Tibial nerve (tissue), 4 donors: ENCODE results near the gene NEBL. TPM values are rescaled to one million over a fixed set of nuclear protein-coding genes. Genes with fewer than 3 reads are reported as not detected.

ENCODE experiments used
- DNase-seq, 2 donors: peaks; one replicate each; pipeline ENCODE4 v3.0.0-alpha.2; 2019; ENCODE audit warnings: low spot score in 2 of 2
- H3K27ac ChIP-seq, 4 donors: fragments of 200-600 bp; sonication (generic) in 3 of 4; one replicate each; pipeline ENCODE4 v1.5.1; 2017 to 2019; ENCODE audit warnings: mild to moderate bottlenecking in 1 of 4
- H3K27me3 ChIP-seq, 2 donors: fragments of 200-600 bp; sonication (generic) in 1 of 2; one replicate each; pipeline versions ENCODE4 v1.5.1 to v1.6.0; 2017 to 2019
- H3K36me3 ChIP-seq, 3 donors: fragments of 200-600 bp; sonication (generic); one replicate each; pipeline ENCODE4 v1.5.1; 2018 to 2019
- H3K4me1 ChIP-seq, 4 donors: fragments of 200-600 bp; sonication (generic) in 3 of 4; one replicate each; pipeline ENCODE4 v1.5.1; 2017 to 2019
- H3K4me3 ChIP-seq, 4 donors: fragments of 200-600 bp; sonication (generic) in 3 of 4; one replicate each; pipeline ENCODE4 v1.5.1; 2017 to 2019; ENCODE audit warnings: mild to moderate bottlenecking in 1 of 4, moderate library complexity in 1 of 4
- H3K9me3 ChIP-seq, 4 donors: fragments of 200-600 bp; sonication (generic) in 3 of 4; one replicate each; pipeline ENCODE4 v1.5.1; 2017 to 2019
- CTCF ChIP-seq, 5 experiments: fragments of 200-600 bp in 3 of 5; fragments of 450-650 bp in 2 of 5; sonication (generic) in 3 of 5; IDR thresholded peaks; one replicate each; pipeline ENCODE4 v1.5.1; 2016 to 2019; ENCODE audit warnings: antibody characterized with exemption in 5 of 5, mild to moderate bottlenecking in 3 of 5, moderate library complexity in 2 of 5
- EP300 ChIP-seq, 2 donors: sonication (generic); formaldehyde crosslinking; IDR thresholded peaks; one replicate each; pipeline ENCODE4 v1.6.1; 2017; ENCODE audit warnings: antibody characterized with exemption in 2 of 2, mild to moderate bottlenecking in 1 of 2
- POLR2A ChIP-seq, 2 donors: fragments of 450-650 bp; IDR thresholded peaks; one replicate each; pipeline ENCODE4 v1.6.1; 2017; ENCODE audit warnings: antibody characterized with exemption in 2 of 2, mild to moderate bottlenecking in 2 of 2, moderate library complexity in 2 of 2
- WGBS, 2 donors: methylation state at CpG; one replicate each; pipeline ENCODE4 v1.1.5; 2018; 5-methylcytosine and 5-hydroxymethylcytosine counted together
- total RNA-seq, 4 donors: library from RNA; depleted of rRNA; stranded (reverse); fragments of >200 nt; gene quantifications; one replicate each; pipeline ENCODE4 v1.1.0, GENCODE V29; 2016

NEBL gene
- total RNA-seq, 4 donors from 2014 or later, result 34.5 to 61.2 (median 49.7) TPM

GRCh38 chr10:20847512-20847911 is 49.6 kb downstream of the NEBL start:
- no peaks in the 10 kb centered on the region for H3K9me3 ChIP-seq
- WGBS, 2 donors, result 83 to 89% methylated on average over 2 of the region's 2 CpGs
- DNase-seq, result no peak
- no peak overlapping the region for H3K4me3 ChIP-seq
- H3K36me3 ChIP-seq, result peaks cover 0 to 6% (median 0%) of the 10 kb centered on the region in 3 donors
- no peaks in the 10 kb centered on the region for H3K27me3 ChIP-seq
- no peaks in the 10 kb centered on the region for H3K4me1 ChIP-seq
- TF ChIP-seq POLR2A (IDR thresholded peaks at IDR 0.05) (no peak), CTCF (IDR thresholded peaks at IDR 0.05) (no peak), EP300 (IDR thresholded peaks at IDR 0.05) (no peak)
- H3K27ac ChIP-seq, result no peak overlapping the region

- Histone ChIP-seq H3K9me3 (no peaks in the 10 kb centered on the region), H3K27me3 (no peaks in the 10 kb centered on the region), H3K36me3 (peaks cover 0 to 9% (median 0%) of the 10 kb centered on the region in 3 donors), H3K4me3 (no peak overlapping the region), H3K4me1 (no peaks in the 10 kb centered on the region), H3K27ac (no peak overlapping the region)
- no peak for DNase-seq
- TF ChIP-seq EP300 (IDR thresholded peaks at IDR 0.05) (no peak), CTCF (IDR thresholded peaks at IDR 0.05) (no peak), POLR2A (IDR thresholded peaks at IDR 0.05) (no peak)
- WGBS, 2 donors, result 55 to 62% methylated on average over 2 of the region's 2 CpGs
These were observed 50.8 kb downstream of the NEBL start for GRCh38 chr10:20846263-20846662.

- WGBS, 2 donors, result 95 to 99% methylated on average over 2 of the region's 2 CpGs
- peaks cover 0 to 46% (median 0%) of the 10 kb centered on the region in 3 donors for H3K36me3 ChIP-seq
- H3K9me3 ChIP-seq, result peaks cover 0 to 16% (median 3%) of the 10 kb centered on the region in 4 donors
- no peaks in the 10 kb centered on the region for H3K27me3 ChIP-seq
- no peaks in the 10 kb centered on the region for H3K4me1 ChIP-seq
- no peak overlapping the region for H3K4me3 ChIP-seq
- DNase-seq, result no peak
- no peak overlapping the region for H3K27ac ChIP-seq
- no peak for TF ChIP-seq POLR2A (IDR thresholded peaks at IDR 0.05)
- no peak for TF ChIP-seq CTCF (IDR thresholded peaks at IDR 0.05)
- TF ChIP-seq EP300 (IDR thresholded peaks at IDR 0.05), result no peak
These were observed 55.7 kb downstream of the NEBL start for GRCh38 chr10:20841419-20841818.

GRCh38 chr10:20839910-20840309 is 57.2 kb downstream of the NEBL start:
- H3K4me1 ChIP-seq, result no peaks in the 10 kb centered on the region
- no peaks in the 10 kb centered on the region for H3K27me3 ChIP-seq
- TF ChIP-seq POLR2A (IDR thresholded peaks at IDR 0.05), result no peak
- TF ChIP-seq EP300 (IDR thresholded peaks at IDR 0.05), result no peak
- TF ChIP-seq CTCF (IDR thresholded peaks at IDR 0.05), result no peak
- no peak for DNase-seq
- H3K4me3 ChIP-seq, result no peak overlapping the region
- H3K36me3 ChIP-seq, result peaks cover 0 to 50% (median 0%) of the 10 kb centered on the region in 3 donors
- 93 to 96% methylated on average over 3 of the region's 3 CpGs for WGBS, 2 donors
- no peak overlapping the region for H3K27ac ChIP-seq
- H3K9me3 ChIP-seq, result peaks cover 0 to 16% (median 3%) of the 10 kb centered on the region in 4 donors

GRCh38 chr10:20839141-20839540 is 58.0 kb downstream of the NEBL start:
- 84 to 88% methylated on average over 4 of the region's 4 CpGs for WGBS, 2 donors
- Histone ChIP-seq H3K4me1 (no peaks in the 10 kb centered on the region), H3K27ac (no peak overlapping the region), H3K27me3 (no peaks in the 10 kb centered on the region), H3K9me3 (peaks cover 0 to 16% (median 3%) of the 10 kb centered on the region in 4 donors), H3K4me3 (no peak overlapping the region), H3K36me3 (peaks cover 0 to 54% (median 0%) of the 10 kb centered on the region in 3 donors)
- no peak for DNase-seq
- TF ChIP-seq POLR2A (IDR thresholded peaks at IDR 0.05), result no peak

- Histone ChIP-seq H3K27ac (no peak overlapping the region), H3K36me3 (peaks cover 0 to 52% (median 0%) of the 10 kb centered on the region in 3 donors), H3K4me1 (no peaks in the 10 kb centered on the region), H3K9me3 (peaks cover 0 to 16% (median 3%) of the 10 kb centered on the region in 4 donors), H3K4me3 (no peak overlapping the region), H3K27me3 (no peaks in the 10 kb centered on the region)
- no peak for DNase-seq
- 91 to 93% methylated on average over 7 of the region's 7 CpGs for WGBS, 2 donors
- TF ChIP-seq CTCF (IDR thresholded peaks at IDR 0.05) (no peak), EP300 (IDR thresholded peaks at IDR 0.05) (no peak), POLR2A (IDR thresholded peaks at IDR 0.05) (no peak)
These were observed 60.7 kb downstream of the NEBL start for GRCh38 chr10:20836401-20836800.
